OCI-LY7 (cell line): ENCODE measurements around the gene SLC8B1. TPM values are rescaled to one million over a fixed set of nuclear protein-coding genes. Genes with fewer than 3 reads are reported as not detected.

ENCODE experiments used
- BruUV-seq: library from RNA; stranded (reverse); fragments of 400-500 nt; replicated peaks from 2 replicates; lab custom pipeline; 2021; lab: Mats Ljungman, UMichigan
- CTCF ChIA-PET: fragments of 300-600 bp; sonication (Branson Sonifier 250); formaldehyde crosslinking; loops from one replicate; lab custom pipeline; 2022; ENCODE audit warnings: antibody characterized with exemption; ENCODE audit not compliant: unreplicated experiment; lab: Charles Lee
- POLR2A ChIA-PET: fragments of 300-600 bp; sonication (Branson Sonifier 250); formaldehyde crosslinking; loops from one replicate; lab custom pipeline; 2022; ENCODE audit warnings: antibody characterized with exemption; lab: Charles Lee
- DNase-seq: peaks from one replicate; pipeline ENCODE4 v3.0.0-alpha.2; 2015; ENCODE audit warnings: low spot score
- H2AFZ ChIP-seq: fragments of 200-600 bp; sonication (generic), shearing (Covaris generic); 2 replicates; pipeline ENCODE4 v1.6.1; 2014; ENCODE audit warnings: mild to moderate bottlenecking, antibody characterized with exemption, low read length, moderate library complexity
- H3K27ac ChIP-seq: fragments of 200-600 bp; sonication (generic); 2 replicates; pipeline ENCODE4 v1.5.1; 2014; ENCODE audit warnings: mixed run types, low read depth, mild to moderate bottlenecking, moderate library complexity, low read length, inconsistent platforms; ENCODE audit not compliant: poor library complexity, severe bottlenecking
- H3K36me3 ChIP-seq: fragments of 200-600 bp; sonication (generic); 2 replicates; pipeline ENCODE4 v1.6.1; 2014; ENCODE audit warnings: mild to moderate bottlenecking, antibody characterized with exemption, low read length, moderate library complexity, mixed read lengths; ENCODE audit not compliant: insufficient read depth
- H3K4me1 ChIP-seq: fragments of 200-600 bp; sonication (generic); 2 replicates; pipeline ENCODE4 v1.5.1; 2014; ENCODE audit warnings: mild to moderate bottlenecking, low read length; ENCODE audit not compliant: insufficient read depth, poor library complexity, severe bottlenecking
- H3K4me2 ChIP-seq: fragments of 200-600 bp; sonication (generic); 2 replicates; pipeline ENCODE4 v1.6.1; 2014; ENCODE audit warnings: mild to moderate bottlenecking, low read length
- H3K4me3 ChIP-seq: fragments of 200-600 bp; sonication (generic); 2 replicates; pipeline ENCODE4 v1.5.1; 2014; ENCODE audit warnings: mild to moderate bottlenecking, low read depth, low read length; ENCODE audit not compliant: poor library complexity, severe bottlenecking
- H3K79me2 ChIP-seq: fragments of 200-600 bp; sonication (generic); 2 replicates; pipeline ENCODE4 v1.6.1; 2016; ENCODE audit warnings: low read depth, mild to moderate bottlenecking, low read length, moderate library complexity, mixed read lengths; ENCODE audit not compliant: insufficient read depth
- H3K9me2 ChIP-seq: fragments of 200-600 bp; sonication (generic); 2 replicates; pipeline ENCODE4 v1.6.1; 2016; ENCODE audit warnings: mild to moderate bottlenecking, low read length, mixed read lengths; ENCODE audit not compliant: insufficient read depth
- H3K9me3 ChIP-seq: fragments of 200-600 bp; sonication (generic); 2 replicates; pipeline ENCODE4 v1.6.1; 2014; ENCODE audit warnings: mild to moderate bottlenecking, mixed run types, low read length, mixed read lengths
- H4K20me1 ChIP-seq: fragments of 200-600 bp; sonication (generic); 2 replicates; pipeline ENCODE4 v1.6.1; 2014; ENCODE audit warnings: mild to moderate bottlenecking, antibody characterized with exemption, low read length, moderate library complexity, mixed read lengths; ENCODE audit not compliant: insufficient read depth
- EZH2phosphoT487 ChIP-seq: fragments of 200-600 bp; sonication (generic); IDR thresholded peaks from 2 replicates; pipeline ENCODE4 v1.6.1; 2018; ENCODE audit warnings: low read depth, borderline replicate concordance, mild to moderate bottlenecking, mixed run types, antibody characterized with exemption, low read length, moderate library complexity, mixed read lengths
- intact Hi-C: fragments of 100-400 bp; cut with micrococcal nuclease; formaldehyde crosslinking; loops from one replicate; pipeline ENCODE4 v1.10.0; 2022; ENCODE audit not compliant: unreplicated experiment
- total RNA-seq, 2 experiments: library from RNA; depleted of rRNA in 1 of 2; stranded (reverse); fragments of >200 nt in 1 of 2; shearing (Covaris generic) in 1 of 2; gene quantifications; 2 replicates each; pipeline ENCODE4 v1.2.3, GENCODE V29; 2014 to 2022
- TF ChIP-seq, protein P1 (sequence below): fragments of 200-600 bp; sonication (generic); conservative IDR thresholded peaks from 2 replicates; pipeline ENCODE4 v1.5.1; 2014; ENCODE audit warnings: mild to moderate bottlenecking, antibody characterized with exemption, low read length, moderate library complexity, mixed read lengths

The SLC8B1 gene
- total RNA-seq, 2 experiments from 2014 or later: 47.1 to 57.2 TPM

GRCh38 chr12:113276306-113276705 lies 58.6 kb downstream of the SLC8B1 start:
- H3K36me3 ChIP-seq: peaks cover 91% of the 10 kb centered on the region
- H3K4me3 ChIP-seq: no peak overlapping the region
- no peaks in the 10 kb centered on the region for H3K4me1 ChIP-seq
- no peak overlapping the region for H3K27ac ChIP-seq
- H3K9me2 ChIP-seq: no peaks in the 10 kb centered on the region
- H3K9me3 ChIP-seq: no peaks in the 10 kb centered on the region
- no TSS peak for BruUV-seq
- H3K79me2 ChIP-seq: no peaks in the 10 kb centered on the region
- CTCF ChIA-PET: no interaction called here
- POLR2A ChIA-PET: interaction anchor here (0.6 kb wide), 1 partner anchor 59 kb away, joined by 3 read pairs; no protein-coding TSS in a partner anchor
- intact Hi-C loops: loop anchor here (10.0 kb wide), 1 partner anchor 82 kb away; no protein-coding TSS in a partner anchor
- H4K20me1 ChIP-seq: no peaks in the 10 kb centered on the region
- H3K4me2 ChIP-seq: no peak overlapping the region
- TF ChIP-seq, protein P1, sequence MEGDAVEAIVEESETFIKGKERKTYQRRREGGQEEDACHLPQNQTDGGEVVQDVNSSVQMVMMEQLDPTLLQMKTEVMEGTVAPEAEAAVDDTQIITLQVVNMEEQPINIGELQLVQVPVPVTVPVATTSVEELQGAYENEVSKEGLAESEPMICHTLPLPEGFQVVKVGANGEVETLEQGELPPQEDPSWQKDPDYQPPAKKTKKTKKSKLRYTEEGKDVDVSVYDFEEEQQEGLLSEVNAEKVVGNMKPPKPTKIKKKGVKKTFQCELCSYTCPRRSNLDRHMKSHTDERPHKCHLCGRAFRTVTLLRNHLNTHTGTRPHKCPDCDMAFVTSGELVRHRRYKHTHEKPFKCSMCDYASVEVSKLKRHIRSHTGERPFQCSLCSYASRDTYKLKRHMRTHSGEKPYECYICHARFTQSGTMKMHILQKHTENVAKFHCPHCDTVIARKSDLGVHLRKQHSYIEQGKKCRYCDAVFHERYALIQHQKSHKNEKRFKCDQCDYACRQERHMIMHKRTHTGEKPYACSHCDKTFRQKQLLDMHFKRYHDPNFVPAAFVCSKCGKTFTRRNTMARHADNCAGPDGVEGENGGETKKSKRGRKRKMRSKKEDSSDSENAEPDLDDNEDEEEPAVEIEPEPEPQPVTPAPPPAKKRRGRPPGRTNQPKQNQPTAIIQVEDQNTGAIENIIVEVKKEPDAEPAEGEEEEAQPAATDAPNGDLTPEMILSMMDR: no peak
- no peak for TF ChIP-seq EZH2phosphoT487
- no peak overlapping the region for H2AFZ ChIP-seq
- DNase-seq: no peak

DNA sequence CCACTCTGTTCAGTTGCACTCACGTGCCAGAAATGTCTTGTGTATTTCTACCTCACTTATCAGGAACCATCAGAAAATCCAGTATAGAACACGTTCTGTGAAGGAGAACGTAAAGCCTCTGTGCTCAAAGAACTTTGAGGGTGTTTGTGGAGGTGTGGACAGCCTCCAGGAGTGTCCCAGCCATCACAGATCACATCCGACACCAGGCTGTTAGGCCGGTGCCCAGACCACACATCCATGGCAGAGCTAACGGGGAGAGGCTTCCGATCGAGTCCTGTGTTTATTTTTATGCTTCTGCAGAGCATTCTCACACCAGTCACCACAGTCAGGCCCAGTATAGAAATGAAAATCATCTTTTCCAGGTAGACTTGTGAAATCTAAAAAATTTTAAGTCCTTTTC lies 60.1 kb downstream of the SLC8B1 start:
- peaks cover 91% of the 10 kb centered on the region for H3K36me3 ChIP-seq
- no peaks in the 10 kb centered on the region for H3K9me2 ChIP-seq
- TF ChIP-seq, protein P1: no peak
- TF ChIP-seq EZH2phosphoT487: no peak
- H3K4me2 ChIP-seq: no peak overlapping the region
- H2AFZ ChIP-seq: no peak overlapping the region
- no peak overlapping the region for H3K27ac ChIP-seq
- no peaks in the 10 kb centered on the region for H4K20me1 ChIP-seq
- no peaks in the 10 kb centered on the region for H3K9me3 ChIP-seq
- intact Hi-C loops: loop anchor here (10.0 kb wide), 1 partner anchor 80 kb away; no protein-coding TSS in a partner anchor
- BruUV-seq: no TSS peak
- DNase-seq: no peak
- H3K4me3 ChIP-seq: no peak overlapping the region
- ChIA-PET CTCF (no interaction called here), POLR2A (interaction anchor here (0.6 kb wide), 1 partner anchor 70 kb away, joined by 3 read pairs; no protein-coding TSS in a partner anchor)
- H3K4me1 ChIP-seq: no peaks in the 10 kb centered on the region
- H3K79me2 ChIP-seq: no peaks in the 10 kb centered on the region

DNA sequence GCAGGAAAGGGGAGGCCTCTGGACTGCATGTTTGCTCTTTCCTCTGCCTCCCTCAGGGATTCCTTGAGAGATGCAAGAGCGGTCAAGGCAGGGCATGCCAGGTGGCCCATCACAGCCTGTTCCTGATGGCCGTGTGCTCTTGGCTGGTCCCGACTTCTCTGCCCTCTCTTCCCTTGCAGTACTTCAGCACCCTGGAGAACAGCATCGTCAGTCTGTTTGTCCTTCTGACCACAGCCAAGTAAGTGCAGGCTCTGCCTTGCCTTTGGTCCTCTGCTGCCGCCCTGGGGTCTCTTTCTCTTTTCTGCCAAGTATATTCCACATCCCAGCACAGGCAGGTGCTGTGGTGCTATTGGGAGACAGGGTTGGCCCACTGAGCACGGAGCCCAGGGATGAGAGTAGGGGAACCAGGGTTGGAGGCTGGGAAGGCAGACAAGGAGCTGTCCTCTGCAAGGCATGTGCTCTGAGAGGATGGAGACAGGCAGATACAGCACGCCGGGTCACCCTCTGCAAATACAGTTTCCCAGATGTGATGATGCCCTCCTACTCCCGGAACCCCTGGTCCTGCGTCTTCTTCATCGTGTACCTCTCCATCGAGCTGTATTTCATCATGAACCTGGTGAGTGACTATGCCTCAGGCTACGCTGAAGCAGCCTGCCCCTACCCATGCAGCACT lies 61.7 kb downstream of the SLC8B1 start:
- Histone ChIP-seq H4K20me1 (no peaks in the 10 kb centered on the region), H3K79me2 (no peaks in the 10 kb centered on the region), H3K4me1 (no peaks in the 10 kb centered on the region), H3K9me2 (no peaks in the 10 kb centered on the region), H3K36me3 (peaks cover 93% of the 10 kb centered on the region), H2AFZ (no peak overlapping the region), H3K4me2 (no peak overlapping the region), H3K27ac (no peak overlapping the region), H3K4me3 (no peak overlapping the region), H3K9me3 (no peaks in the 10 kb centered on the region)
- TF ChIP-seq, protein P1: no peak
- TF ChIP-seq EZH2phosphoT487: no peak
- DNase-seq: no peak
- BruUV-seq: no TSS peak
- ChIA-PET CTCF (no interaction called here), POLR2A (no interaction called here)
- intact Hi-C loops: loop anchor here (10.0 kb wide), 1 partner anchor 78 kb away; no protein-coding TSS in a partner anchor
